Right cardiac atrium (tissue), 5 donors: ENCODE measurements around the gene CSNK1D. TPM values are rescaled to one million over a fixed set of nuclear protein-coding genes. Genes with fewer than 3 reads are reported as not detected.

Experiments
- ATAC-seq, 2 donors: fragments of 200-7000 bp; cut with Tn5 transposase; one replicate each; pipeline versions ENCODE4 v1.8.0 to v1.9.1; 2020; ENCODE audit warnings: moderate library complexity in 2 of 2, mild to moderate bottlenecking in 1 of 2
- DNase-seq, 3 donors: peaks; one replicate each; pipeline ENCODE4 v3.0.0-alpha.2; 2020
- H3K27ac ChIP-seq: one replicate; pipeline ENCODE4 v1.5.1; 2013; ENCODE audit warnings: mild to moderate bottlenecking, low read length, control low read depth, moderate library complexity
- H3K27me3 ChIP-seq: one replicate; pipeline ENCODE4 v1.6.1; 2013; ENCODE audit not compliant: control insufficient read depth, insufficient read depth
- H3K4me1 ChIP-seq: one replicate; pipeline ENCODE4 v1.6.1; 2013; ENCODE audit warnings: low read length; ENCODE audit not compliant: control insufficient read depth, insufficient read depth
- H3K4me3 ChIP-seq: one replicate; pipeline ENCODE4 v1.5.1; 2013; ENCODE audit warnings: low read length, control low read depth
- H3K9me3 ChIP-seq: one replicate; pipeline ENCODE4 v1.6.1; 2013; ENCODE audit warnings: low read length; ENCODE audit not compliant: control insufficient read depth
- WGBS: extraction: QIAGEN DNeasy Blood & Tissue Kit; methylation state at CpG from one replicate; pipeline ENCODE4 v1.1.7; 2013; 5-methylcytosine and 5-hydroxymethylcytosine counted together
- intact Hi-C, 4 donors: fragments of 100-400 bp; cut with DNase I; formaldehyde crosslinking; loops; one replicate each; pipeline versions ENCODE4 v1.11.0 to v1.14.0; 2022 to 2023
- polyA plus RNA-seq: library from polyadenylated mRNA; stranded (reverse); fragments of 200-250 nt; gene quantifications from one replicate; pipeline ENCODE4 v1.2.3, GENCODE V29; 2013
- total RNA-seq, 4 donors: library from RNA; stranded (reverse); fragmentation: NEBNext Ultra II Directional; extraction: Animal tissue kit (Norgen Biotek cat#: 25700); gene quantifications; one replicate each; pipeline ENCODE4 v1.2.1, GENCODE V29; 2021
- donor health status: healthy with polysubstance abuse.
- donor health status: DM: no; HTN: yes; CAD: no.
- donor health status: DM: no; HTN: no; CAD: no.
- donor health status: DM: no; HTN: yes; CAD: no; lungs with severe emphysema.
- donor health status: DM: yes; HTN: yes; CAD: no.

Gene CSNK1D
- total and polyA plus RNA-seq, 5 donors, result 61.7 to 81.7 (median 73.3) TPM

DNA sequence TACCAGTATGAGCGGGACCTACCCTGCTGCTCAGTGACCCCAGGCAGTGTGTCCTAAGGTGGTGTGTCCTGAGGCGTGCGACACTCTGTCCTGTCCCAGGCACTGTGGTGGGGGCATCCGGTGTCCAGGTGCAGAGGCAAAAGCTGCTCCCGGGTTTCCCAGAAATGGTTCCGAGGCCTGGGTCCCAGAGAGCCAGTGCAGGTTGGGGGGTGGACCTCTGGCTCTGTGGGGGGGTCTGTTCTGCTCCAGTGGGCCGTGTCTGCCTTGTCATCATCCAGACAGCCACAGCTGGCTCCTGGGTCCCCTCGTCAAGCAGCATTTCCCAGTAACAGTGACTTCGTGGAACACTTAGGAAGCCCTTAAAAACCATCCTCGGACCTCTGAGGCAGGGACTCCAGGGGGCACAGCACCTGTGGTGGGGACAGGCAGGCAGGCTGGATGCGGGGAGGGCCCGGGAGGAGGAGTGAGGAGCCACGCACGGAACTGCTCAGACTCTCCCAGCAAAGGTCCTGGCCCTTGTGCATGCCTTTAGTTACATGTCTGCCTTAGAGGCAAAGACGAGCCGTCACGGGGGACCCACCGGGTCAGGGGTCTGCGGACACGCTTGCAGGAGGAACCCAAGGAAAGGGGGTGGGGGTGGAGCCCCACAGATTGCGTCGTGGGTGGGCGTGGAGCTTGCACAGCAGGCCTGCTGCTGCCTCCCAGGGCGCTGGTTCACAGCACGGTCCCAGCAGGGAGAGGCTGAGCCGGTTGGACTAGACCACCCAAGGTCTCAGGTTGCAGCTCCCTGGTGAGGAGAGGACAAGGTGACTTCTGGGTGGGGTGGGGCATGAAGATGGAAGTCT is 39.1 kb downstream of the CSNK1D start:
- no peaks in the 10 kb centered on the region for H3K27me3 ChIP-seq
- DNase-seq (peak in 2 of 3 donors; percentile 62 to 67), ATAC-seq (no peak)
- H3K27ac ChIP-seq, result no peak overlapping the region
- H3K4me3 ChIP-seq, result no peak overlapping the region
- H3K4me1 ChIP-seq, result peaks cover 4% of the 10 kb centered on the region
- no peaks in the 10 kb centered on the region for H3K9me3 ChIP-seq
- 70% methylated on average over 26 of the region's 26 CpGs for WGBS
- intact Hi-C loops, result loop anchor here (5.0 to 10.0 kb wide), 3 partner anchors 60 to 90 kb away; no protein-coding TSS in a partner anchor

DNA sequence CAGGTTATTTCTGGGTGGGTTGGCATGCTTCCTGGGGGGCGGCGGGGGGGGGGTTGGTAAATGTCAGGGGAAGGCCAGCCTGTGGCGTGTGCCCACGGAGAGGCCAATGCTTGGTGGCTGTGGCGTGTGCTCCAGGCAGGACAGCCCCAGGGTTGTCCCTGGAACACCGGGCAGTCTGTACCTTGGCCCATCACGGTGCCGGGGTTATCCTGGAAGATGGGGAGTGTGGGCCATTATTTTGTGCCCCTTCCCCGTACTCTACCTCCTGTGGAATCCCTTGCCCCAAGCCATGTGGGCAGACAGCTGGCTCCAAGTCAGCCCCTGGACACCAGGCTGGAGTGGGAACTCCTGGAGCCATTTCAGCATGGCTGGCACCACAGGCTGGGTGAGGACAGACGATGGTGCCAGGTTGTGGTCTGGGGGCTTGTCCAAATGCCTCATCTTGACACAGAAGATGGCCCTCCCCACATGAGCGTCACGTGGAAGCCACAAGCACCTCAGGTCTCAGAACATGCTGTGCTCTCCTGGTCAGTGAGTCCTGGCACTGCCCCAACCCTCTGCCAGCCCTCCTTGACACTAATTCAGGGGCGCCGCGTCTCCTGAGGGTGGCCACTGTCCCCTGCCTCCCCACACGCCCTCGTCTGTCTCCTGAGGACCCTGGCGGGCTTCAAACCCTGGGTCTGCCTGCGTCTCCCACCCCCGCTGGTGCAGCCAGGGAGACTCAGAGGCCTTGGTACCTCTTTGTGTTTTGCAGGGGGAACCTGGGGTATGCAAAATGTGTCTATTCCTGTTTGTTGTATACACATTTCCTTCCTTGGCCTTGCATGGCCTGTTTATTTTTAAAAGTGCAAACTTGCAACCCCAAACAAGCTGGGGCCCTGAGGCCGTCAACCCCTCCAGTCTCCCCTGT is 40.4 kb downstream of the CSNK1D start:
- Histone ChIP-seq H3K9me3 (no peaks in the 10 kb centered on the region), H3K4me1 (peaks cover 4% of the 10 kb centered on the region), H3K4me3 (no peak overlapping the region), H3K27me3 (no peaks in the 10 kb centered on the region), H3K27ac (no peak overlapping the region)
- intact Hi-C loops, result loop anchor here (10.0 kb wide), 2 partner anchors 62 to 92 kb away; no protein-coding TSS in a partner anchor
- DNase-seq, result peak in 2 of 3 donors; percentile 54 to 73
- no peak for ATAC-seq
- WGBS, result 73% methylated on average over 21 of the region's 21 CpGs

GRCh38 chr17:82232322-82232820 is 41.1 kb downstream of the CSNK1D start:
- ATAC-seq, result no peak
- Histone ChIP-seq H3K9me3 (no peaks in the 10 kb centered on the region), H3K27ac (peak overlapping the region; percentile 91), H3K4me3 (no peak overlapping the region), H3K4me1 (peaks cover 4% of the 10 kb centered on the region), H3K27me3 (no peaks in the 10 kb centered on the region)
- DNase-seq, result peak in 1 of 3 donors; percentile 79
- intact Hi-C loops, result loop anchor here (10.0 kb wide), 2 partner anchors 62 to 92 kb away; no protein-coding TSS in a partner anchor
- 73% methylated on average over 21 of the region's 21 CpGs for WGBS

- 5% methylated on average over 42 of the region's 42 CpGs for WGBS
- Histone ChIP-seq H3K4me3 (peak overlapping the region; percentile 69), H3K9me3 (no peaks in the 10 kb centered on the region), H3K4me1 (peaks cover 4% of the 10 kb centered on the region), H3K27me3 (no peaks in the 10 kb centered on the region), H3K27ac (peak overlapping the region; percentile 91)
- DNase-seq (peak; percentile 88 to 93 (median 93)), ATAC-seq (peak; percentile 42 to 48)
- intact Hi-C loops, result loop anchor here (10.0 kb wide), 2 partner anchors 63 to 93 kb away; no protein-coding TSS in a partner anchor
Measured at GRCh38 chr17:82231562-82232321, 41.8 kb downstream of the CSNK1D start.

GRCh38 chr17:82231312-82231561 is 42.3 kb downstream of the CSNK1D start:
- 1% methylated on average over 18 of the region's 18 CpGs for WGBS
- intact Hi-C loops, result loop anchor here (10.0 kb wide), 2 partner anchors 64 to 94 kb away; no protein-coding TSS in a partner anchor

DNA sequence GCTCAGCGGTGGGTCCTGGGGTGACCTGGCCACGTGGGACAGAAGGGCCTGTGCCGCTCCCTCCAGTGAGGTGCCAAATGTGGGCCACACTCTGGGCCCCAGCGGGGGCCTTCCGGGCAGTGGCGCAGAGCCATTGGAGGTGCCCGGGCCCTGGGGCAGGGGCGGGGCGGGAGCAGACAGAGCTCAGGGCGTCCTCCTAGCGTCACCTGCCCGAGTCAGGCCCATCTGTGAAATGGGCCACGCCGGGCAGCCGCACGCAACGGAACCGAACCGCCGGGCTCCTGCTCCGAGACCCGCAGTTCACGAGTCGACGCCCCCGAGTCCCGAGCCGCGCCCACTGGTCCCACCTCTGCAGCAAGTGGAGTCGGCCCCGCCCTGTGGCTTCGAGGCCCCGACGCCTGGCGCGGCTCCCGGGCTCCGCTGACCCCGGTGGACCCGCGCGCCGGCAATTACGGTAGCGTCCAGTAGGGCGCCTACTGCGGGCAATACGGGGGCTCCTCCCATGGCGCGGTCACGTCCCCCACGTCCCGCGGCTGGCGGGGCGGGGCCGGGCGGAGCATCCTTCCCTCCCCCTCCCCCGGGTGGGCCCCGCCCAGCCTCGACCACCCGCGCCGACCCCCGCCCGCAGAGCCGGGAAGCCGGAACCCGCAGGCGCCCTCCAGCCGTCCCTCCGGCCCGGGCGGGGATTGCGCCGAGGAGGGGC is 42.7 kb downstream of the CSNK1D start:
- peak overlapping the region; percentile 91 for H3K27ac ChIP-seq
- ATAC-seq (peak; percentile 76 to 81), DNase-seq (peak; percentile 92 to 97 (median 97))
- H3K4me3 ChIP-seq, result peak overlapping the region; percentile 69
- H3K27me3 ChIP-seq, result no peaks in the 10 kb centered on the region
- intact Hi-C loops, result loop anchor here (10.0 kb wide), 2 partner anchors 64 to 94 kb away; no protein-coding TSS in a partner anchor
- WGBS, result 5% methylated on average over 76 of the region's 76 CpGs
- peaks cover 4% of the 10 kb centered on the region for H3K4me1 ChIP-seq
- H3K9me3 ChIP-seq, result no peaks in the 10 kb centered on the region

More at GRCh38 chr17:82231312-82231561, 42.3 kb downstream of the CSNK1D start:
- H3K4me1 ChIP-seq, result peaks cover 4% of the 10 kb centered on the region
- no peaks in the 10 kb centered on the region for H3K9me3 ChIP-seq
- ATAC-seq (peak in 1 of 2 donors; percentile 5), DNase-seq (no peak)
- H3K4me3 ChIP-seq, result peak overlapping the region; percentile 69
- H3K27ac ChIP-seq, result peak overlapping the region; percentile 91
- no peaks in the 10 kb centered on the region for H3K27me3 ChIP-seq

DNA sequence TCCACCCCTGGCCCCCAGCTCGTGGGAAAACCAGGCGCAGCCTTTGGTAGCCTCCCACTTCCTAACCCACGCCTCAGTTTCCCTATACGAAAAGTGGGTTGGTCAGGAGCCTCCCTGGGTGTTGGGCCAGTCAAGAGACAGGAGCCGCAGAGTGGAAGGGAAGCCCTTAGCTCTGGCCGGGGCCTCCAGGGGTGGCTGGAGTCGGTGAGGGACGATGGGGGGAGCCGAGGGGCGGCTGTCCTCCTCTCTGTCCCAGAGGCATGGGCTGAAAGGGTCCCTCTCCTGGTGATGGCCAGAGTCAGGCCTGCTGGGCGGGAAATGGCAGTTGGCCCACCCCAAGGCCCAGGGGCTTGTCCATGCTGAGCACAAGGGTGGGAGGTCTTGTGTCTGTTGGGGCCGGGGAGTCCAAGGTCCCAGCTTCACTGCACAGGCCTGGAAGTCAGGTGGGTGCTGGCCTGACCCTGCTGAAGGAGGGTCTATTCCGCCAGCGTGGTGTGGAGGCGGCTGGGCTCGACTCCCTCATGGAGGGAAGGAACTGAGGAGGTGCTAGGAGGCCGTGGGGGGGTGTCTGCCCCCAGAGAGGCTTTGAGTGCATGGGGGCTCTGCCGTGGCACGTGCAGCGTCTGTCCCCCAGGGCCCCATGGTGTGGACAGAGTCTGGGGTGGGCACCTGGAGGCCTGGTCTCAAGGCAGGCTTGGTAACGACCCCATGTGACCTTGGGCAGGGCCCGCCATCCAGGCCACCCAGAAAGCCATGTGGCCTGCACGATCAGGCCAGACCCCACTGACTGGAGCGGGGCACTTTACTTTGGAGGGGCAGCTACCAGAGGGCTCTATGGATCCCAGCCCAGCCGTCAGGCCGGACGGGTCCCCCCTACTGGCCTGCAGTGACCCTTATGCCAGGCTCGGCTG is 43.5 kb downstream of the CSNK1D start:
- H3K27ac ChIP-seq, result peak overlapping the region; percentile 68
- peak overlapping the region; percentile 69 for H3K4me3 ChIP-seq
- 38% methylated on average over 28 of the region's 28 CpGs for WGBS
- ATAC-seq, result peak; percentile 0
- DNase-seq, result peak in 2 of 3 donors; percentile 72 to 74
- intact Hi-C loops, result loop anchor here (10.0 kb wide), 2 partner anchors 65 to 95 kb away; no protein-coding TSS in a partner anchor
- peaks cover 4% of the 10 kb centered on the region for H3K4me1 ChIP-seq
- H3K9me3 ChIP-seq, result no peaks in the 10 kb centered on the region
- H3K27me3 ChIP-seq, result no peaks in the 10 kb centered on the region

GRCh38 chr17:82228842-82229697 is 44.4 kb downstream of the CSNK1D start, which contains the start of gene SLC16A3:
Gene SLC16A3 (plus strand): TSS chr17:82229042. CDS start chr17:82236009, 6,967 bp downstream.
- DNase-seq, result peak; percentile 77 to 90 (median 87)
- peaks cover 4% of the 10 kb centered on the region for H3K4me1 ChIP-seq
- peak within 1 kb of the TSS; percentile 68 for H3K27ac ChIP-seq
- WGBS, result 3% methylated on average over 105 of the region's 105 CpGs
- H3K4me3 ChIP-seq, result peak within 1 kb of the TSS; percentile 69
- no peaks in the 10 kb centered on the region for H3K27me3 ChIP-seq
- intact Hi-C loops, result no loop called here
- ATAC-seq, result peak in 1 of 2 donors; percentile 2
- H3K9me3 ChIP-seq, result no peaks in the 10 kb centered on the region
